Endothelial cell of umbilical vein (primary cell): Measurements from ENCODE around the gene BCL2L2. TPM values are rescaled to one million over a fixed set of nuclear protein-coding genes. Genes with fewer than 3 reads are reported as not detected.

Experiments
- BruUV-seq: library from RNA; stranded (reverse); fragments of 400-500 nt; replicated peaks from 2 replicates; lab custom pipeline; 2021; lab: Mats Ljungman, UMichigan
- CTCF ChIA-PET: fragments of 300-600, 350-600 bp; sonication (Branson Sonifier 250); formaldehyde crosslinking; loops from one replicate; lab custom pipeline; 2021; ENCODE audit warnings: antibody characterized with exemption, inconsistent platforms; lab: Charles Lee
- POLR2A ChIA-PET: fragments of 300-600, 350-600 bp; sonication (Branson Sonifier 250); formaldehyde crosslinking; loops from one replicate; lab custom pipeline; 2021; ENCODE audit warnings: antibody characterized with exemption, inconsistent platforms; lab: Charles Lee
- DNase-seq: peaks from one replicate; pipeline ENCODE4 v3.0.0-alpha.2; 2011; ENCODE audit warnings: low read depth, low spot score
- FAIRE-seq: peaks from 2 replicates; lab custom pipeline; 2011; peaks lifted over from hg19 to GRCh38; lab: Jason Lieb, UNC
- H2AFZ ChIP-seq: 2 replicates; pipeline ENCODE4 v1.6.0; 2012; ENCODE audit warnings: low read depth, low read length, control low read depth, inconsistent platforms
- H3K27ac ChIP-seq: 2 replicates; pipeline ENCODE4 v1.5.1; 2011; ENCODE audit warnings: low read depth, mild to moderate bottlenecking, control low read depth, low read length, moderate library complexity; ENCODE audit not compliant: insufficient read depth
- H3K27me3 ChIP-seq, 2 experiments: 2 replicates each; pipeline versions ENCODE4 v1.6.0 to v1.6.1; 2011; ENCODE audit warnings: low read length in 2 of 2, mixed read lengths in 1 of 2; ENCODE audit not compliant: control insufficient read depth in 2 of 2, insufficient read depth in 2 of 2
- H3K36me3 ChIP-seq, 2 experiments: 2 replicates in 1 of 2; 3 replicates in 1 of 2; pipeline ENCODE4 v1.5.1; 2011; ENCODE audit warnings: low read length in 2 of 2, mild to moderate bottlenecking in 1 of 2, moderate library complexity in 1 of 2; ENCODE audit not compliant: control insufficient read depth in 2 of 2, insufficient read depth in 2 of 2; ENCODE audit errors: extremely low read depth in 1 of 2
- H3K4me1 ChIP-seq: 3 replicates; pipeline ENCODE4 v1.5.1; 2011; ENCODE audit warnings: mild to moderate bottlenecking, low read length; ENCODE audit not compliant: control insufficient read depth, insufficient read depth; ENCODE audit errors: extremely low read depth
- H3K4me2 ChIP-seq: 2 replicates; pipeline ENCODE4 v1.6.1; 2011; ENCODE audit warnings: low read length, control low read depth, mixed read lengths; ENCODE audit not compliant: insufficient read depth
- H3K4me3 ChIP-seq, 3 experiments: fragments of 200-600 bp in 1 of 3; sonication (generic), shearing (Covaris generic) in 1 of 3; replicated peaks in 1 of 3; 2 replicates each; pipeline ENCODE4 v1.5.1; 2011 to 2016; ENCODE audit warnings: control low read depth in 3 of 3, low read length in 3 of 3, mild to moderate bottlenecking in 2 of 3, inconsistent platforms in 1 of 3, low read depth in 1 of 3, moderate library complexity in 1 of 3; ENCODE audit not compliant: insufficient read depth in 1 of 3
- H3K79me2 ChIP-seq: 2 replicates; pipeline ENCODE4 v1.6.0; 2012; ENCODE audit warnings: low read length, inconsistent platforms; ENCODE audit not compliant: control insufficient read depth, insufficient read depth
- H3K9ac ChIP-seq: replicated peaks from 2 replicates; pipeline ENCODE3; 2011; ENCODE audit warnings: low read length, control low read depth; ENCODE audit not compliant: insufficient read depth; ENCODE audit errors: extremely low read depth
- H3K9me1 ChIP-seq: replicated peaks from 3 replicates; pipeline ENCODE4 v1.6.0; 2011; ENCODE audit warnings: mild to moderate bottlenecking, low read length; ENCODE audit not compliant: control insufficient read depth, insufficient read depth; ENCODE audit errors: extremely low read depth
- H3K9me3 ChIP-seq: replicated peaks from 2 replicates; pipeline ENCODE4 v1.5.1; 2012; ENCODE audit warnings: low read length, inconsistent platforms; ENCODE audit not compliant: control insufficient read depth, insufficient read depth
- H4K20me1 ChIP-seq: replicated peaks from 2 replicates; pipeline ENCODE3; 2011; ENCODE audit warnings: mild to moderate bottlenecking, low read length; ENCODE audit not compliant: control insufficient read depth, insufficient read depth; ENCODE audit errors: extremely low read depth
- CTCF ChIP-seq, 2 donors: IDR thresholded peaks; 1 replicate in 1 of 2; 2 replicates in 1 of 2; pipeline ENCODE4 v1.5.1; 2011; ENCODE audit warnings: low read length in 2 of 2, mild to moderate bottlenecking in 2 of 2, moderate library complexity in 2 of 2, control low read depth in 1 of 2, inconsistent platforms in 1 of 2, low read depth in 1 of 2; ENCODE audit not compliant: insufficient read depth in 1 of 2; ENCODE audit errors: extremely low read depth in 1 of 2
- EZH2 ChIP-seq: IDR thresholded peaks from 2 replicates; pipeline ENCODE4 v1.6.1; 2012; ENCODE audit warnings: borderline replicate concordance, low read depth, mild to moderate bottlenecking, moderate library complexity, low read length, inconsistent platforms; ENCODE audit not compliant: severe bottlenecking
- FOS ChIP-seq: IDR thresholded peaks from 2 replicates; pipeline ENCODE4 v1.6.1; 2011; ENCODE audit warnings: mild to moderate bottlenecking, low read length, moderate library complexity, borderline replicate concordance; ENCODE audit not compliant: insufficient read depth
- GATA2 ChIP-seq: IDR thresholded peaks from 2 replicates; pipeline ENCODE4 v1.7.0; 2011; ENCODE audit warnings: low read depth, mild to moderate bottlenecking, moderate library complexity, mixed read lengths, low read length; ENCODE audit not compliant: insufficient read length, insufficient read depth
- JUN ChIP-seq: IDR thresholded peaks from 2 replicates; pipeline ENCODE4 v1.6.1; 2011; ENCODE audit warnings: borderline replicate concordance, low read depth; ENCODE audit not compliant: insufficient read length, insufficient read depth
- MAX ChIP-seq: IDR thresholded peaks from 2 replicates; pipeline ENCODE4 v1.6.1; 2011; ENCODE audit not compliant: insufficient read depth, insufficient read length
- MYC ChIP-seq: IDR thresholded peaks from one replicate; pipeline ENCODE4 v1.6.1; 2011; ENCODE audit warnings: mild to moderate bottlenecking, low read depth, low read length
- POLR2A ChIP-seq: IDR thresholded peaks from 2 replicates; pipeline ENCODE4 v1.6.1; 2012; ENCODE audit warnings: low read depth, mild to moderate bottlenecking, control low read depth, low read length
- POLR2AphosphoS5 ChIP-seq: IDR thresholded peaks from 2 replicates; pipeline ENCODE4 v1.6.1; 2012; ENCODE audit warnings: low read depth, mild to moderate bottlenecking, control low read depth, low read length, moderate library complexity; ENCODE audit not compliant: insufficient read depth
- dilution Hi-C: fragments of 300-500 bp; cut with MboI; formaldehyde crosslinking; loops from one replicate; pipeline ENCODE4 v1.15.0; 2019; ENCODE audit warnings: low sequenced_read_pairs; ENCODE audit not compliant: extremely low pct_ligation_motif_present
- intact Hi-C: fragments of 100-400 bp; cut with micrococcal nuclease; formaldehyde crosslinking; loops from one replicate; pipeline ENCODE4 v1.10.0; 2022
- polyA plus RNA-seq, 4 experiments: library from polyadenylated mRNA; depleted of rRNA in 3 of 4; stranded (reverse) in 3 of 4; unstranded in 1 of 4; fragments of >200 nt; gene quantifications; 2 replicates each; pipeline versions ENCODE4 v1.2.1 to v1.2.3, GENCODE V29; 2011 to 2012; ENCODE audit warnings: missing spikeins in 1 of 4
- total RNA-seq: library from RNA; stranded (reverse); gene quantifications from 2 replicates; pipeline ENCODE4 v1.2.3, GENCODE V29; 2021

The BCL2L2 gene
- total and polyA plus RNA-seq, 2 donors (not counting 3 experiments of a cell fraction or from before 2014, with no cell fraction given): 19.9 to 24.3 TPM

- H3K9me3 ChIP-seq: no peaks in the 10 kb centered on the region
- no TSS peak for BruUV-seq
- intact Hi-C loops (no loop called here), dilution Hi-C loops (no loop called here)
- H3K4me1 ChIP-seq: no peaks in the 10 kb centered on the region
- no peaks in the 10 kb centered on the region for H3K79me2 ChIP-seq
- DNase-seq (no peak), FAIRE-seq (no peak)
- H3K9ac ChIP-seq: no peak overlapping the region
- no peak for TF ChIP-seq CTCF (IDR thresholded peaks at IDR 0.05; ENCODE audit: extremely low read depth in 1 of 2, insufficient read depth in 1 of 2, low read depth in 1 of 2, low read length in 2 of 2)
- TF ChIP-seq JUN: no peak
- no peak for TF ChIP-seq POLR2A
- no peak for TF ChIP-seq MYC
- TF ChIP-seq EZH2: no peak
- no peak for TF ChIP-seq GATA2
- TF ChIP-seq POLR2AphosphoS5: no peak
- TF ChIP-seq MAX: no peak
- TF ChIP-seq FOS: no peak
- no peak overlapping the region for H3K27ac ChIP-seq
- H3K9me1 ChIP-seq: no peaks in the 10 kb centered on the region
- no peak overlapping the region for H3K4me2 ChIP-seq
- no peaks in the 10 kb centered on the region for H3K36me3 ChIP-seq
- H2AFZ ChIP-seq: no peak overlapping the region
- no peak overlapping the region for H3K4me3 ChIP-seq
- ChIA-PET CTCF (interaction anchor here (1.5 to 1.8 kb wide), 6 partner anchors 24 to 149 kb away, joined by 3 to 7 read pairs (median 4); partner anchors contain the start of genes PABPN1 and RNF212B), POLR2A (no interaction called here)
- H4K20me1 ChIP-seq: no peaks in the 10 kb centered on the region
- peaks cover 2 to 7% of the 10 kb centered on the region in 2 experiments for H3K27me3 ChIP-seq
Measured at GRCh38 chr14:23269193-23269592, 37.4 kb upstream of the BCL2L2 start.
